PC-3 (cell line): ENCODE results near the gene PRKCE. TPM values are rescaled to one million over a fixed set of nuclear protein-coding genes. Genes with fewer than 3 reads are reported as not detected.

ENCODE experiments used
- ATAC-seq: fragments of 200-7000 bp; cut with Tn5 transposase; 2 replicates; pipeline ENCODE4 v1.9.1; 2020; ENCODE audit warnings: mild to moderate bottlenecking, moderate library complexity
- BruUV-seq: library from RNA; stranded (reverse); fragments of 400-500 nt; replicated peaks from 2 replicates; lab custom pipeline; 2021; lab: Mats Ljungman, UMichigan
- CTCF ChIA-PET: fragments of 300-600 bp; sonication (Branson Sonifier 250); formaldehyde crosslinking; loops from one replicate; lab custom pipeline; 2022; ENCODE audit warnings: antibody characterized with exemption; lab: Charles Lee
- POLR2A ChIA-PET: fragments of 300-600 bp; sonication (Branson Sonifier 250); formaldehyde crosslinking; loops from one replicate; lab custom pipeline; 2022; ENCODE audit warnings: antibody characterized with exemption; ENCODE audit not compliant: unreplicated experiment; lab: Charles Lee
- DNase-seq: peaks from one replicate; pipeline ENCODE4 v3.0.0-alpha.2; 2015
- H2AFZ ChIP-seq: fragments of 300-600 bp; sonication (generic); 2 replicates; pipeline ENCODE4 v1.6.0; 2016; ENCODE audit warnings: antibody characterized with exemption, low read length
- H3F3A ChIP-seq: fragments of 300-600 bp; sonication (generic); one replicate; pipeline ENCODE4 v1.6.0; 2017; ENCODE audit warnings: antibody characterized with exemption, low read length, control low read depth, mild to moderate bottlenecking; ENCODE audit not compliant: unreplicated experiment
- H3K27ac ChIP-seq: fragments of 300-600 bp; sonication (generic); 2 replicates; pipeline ENCODE4 v1.5.1; 2016; ENCODE audit warnings: mild to moderate bottlenecking, low read length
- H3K27me3 ChIP-seq: fragments of 300-600 bp; sonication (generic); 2 replicates; pipeline ENCODE4 v1.6.1; 2016; ENCODE audit warnings: low read length, mixed read lengths
- H3K36me3 ChIP-seq: fragments of 300-600 bp; sonication (generic); 2 replicates; pipeline ENCODE4 v1.6.1; 2016; ENCODE audit warnings: low read depth, mixed run types, low read length, mixed read lengths
- H3K4me1 ChIP-seq: fragments of 300-600 bp; sonication (generic); 2 replicates; pipeline ENCODE4 v1.5.1; 2016; ENCODE audit warnings: low read length; ENCODE audit not compliant: insufficient read depth
- H3K4me2 ChIP-seq: fragments of 300-600 bp; sonication (generic); 2 replicates; pipeline ENCODE4 v1.6.0; 2016; ENCODE audit warnings: low read length
- H3K4me3 ChIP-seq: fragments of 300-600 bp; sonication (generic); 2 replicates; pipeline ENCODE4 v1.5.1; 2016; ENCODE audit warnings: mild to moderate bottlenecking, low read length, mixed read lengths
- H3K79me2 ChIP-seq: fragments of 300-600 bp; sonication (generic); 2 replicates; pipeline ENCODE4 v1.6.1; 2017; ENCODE audit warnings: low read length, mixed read lengths
- H3K9ac ChIP-seq: fragments of 300-600 bp; sonication (generic); 2 replicates; pipeline ENCODE4 v1.6.0; 2016; ENCODE audit warnings: mild to moderate bottlenecking, low read length
- H3K9me2 ChIP-seq: fragments of 300-600 bp; sonication (generic); replicated peaks from 2 replicates; pipeline ENCODE4 v1.6.1; 2016; ENCODE audit warnings: mixed run types, low read length, mixed read lengths
- H3K9me3 ChIP-seq: fragments of 300-600 bp; sonication (generic); 2 replicates; pipeline ENCODE4 v1.6.1; 2016; ENCODE audit warnings: low read length, mixed read lengths
- H4K20me1 ChIP-seq: fragments of 300-600 bp; sonication (generic); 2 replicates; pipeline ENCODE4 v1.6.1; 2016; ENCODE audit warnings: low read length, mixed read lengths
- EZH2 ChIP-seq: fragments of 300-600 bp; sonication (generic); IDR thresholded peaks from one replicate; pipeline ENCODE4 v1.6.1; 2017; ENCODE audit warnings: antibody characterized with exemption, mild to moderate bottlenecking, low read length; ENCODE audit not compliant: unreplicated experiment
- EZH2phosphoT487 ChIP-seq: fragments of 300-600 bp; sonication (generic); IDR thresholded peaks from 2 replicates; pipeline ENCODE4 v1.6.1; 2018; ENCODE audit warnings: mild to moderate bottlenecking, antibody characterized with exemption, low read length, borderline replicate concordance
- intact Hi-C: fragments of 100-400 bp; cut with micrococcal nuclease; formaldehyde crosslinking; loops from 2 replicates; pipeline ENCODE4 v1.9.0; 2023
- total RNA-seq: library from RNA; depleted of rRNA; stranded (reverse); fragments of >200 nt; gene quantifications from 2 replicates; pipeline ENCODE4 v1.2.3, GENCODE V29; 2014
- TF ChIP-seq, protein P1 (sequence below): fragments of 300-600 bp; sonication (generic); conservative IDR thresholded peaks from 2 replicates; pipeline ENCODE4 v1.5.1; 2017; ENCODE audit warnings: antibody characterized with exemption, low read depth, mild to moderate bottlenecking, low read length

Gene PRKCE
- total RNA-seq, 1 experiment from 2014 or later: 7.0 TPM

DNA sequence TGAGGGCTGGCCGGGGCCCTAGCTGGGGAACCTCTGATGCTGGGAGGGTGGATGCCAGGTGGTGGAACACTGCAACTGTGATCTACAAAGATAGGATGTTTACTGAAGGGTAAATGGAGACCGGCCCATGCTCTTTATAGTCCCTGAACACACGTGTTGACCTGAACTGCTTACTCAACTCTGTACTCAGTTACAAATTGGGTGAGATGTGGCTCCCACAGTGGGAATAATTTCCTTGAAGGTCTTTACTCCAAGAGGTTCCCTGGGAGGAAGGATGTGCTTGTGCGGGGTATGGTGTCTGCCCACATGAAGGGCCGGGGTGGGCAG, 254.1 kb downstream of the PRKCE start:
- CTCF ChIA-PET: no interaction called here
- Histone ChIP-seq H3K79me2 (no peaks in the 10 kb centered on the region), H3K27ac (no peak overlapping the region), H3K27me3 (no peaks in the 10 kb centered on the region), H3K9me3 (no peaks in the 10 kb centered on the region), H2AFZ (no peak overlapping the region), H3K9me2 (no peaks in the 10 kb centered on the region), H4K20me1 (no peaks in the 10 kb centered on the region), H3K4me2 (no peak overlapping the region), H3K4me1 (peaks cover 21% of the 10 kb centered on the region), H3K36me3 (no peaks in the 10 kb centered on the region), H3F3A (no peaks in the 10 kb centered on the region), H3K4me3 (no peak overlapping the region), H3K9ac (no peak overlapping the region)
- TF ChIP-seq, protein P1, sequence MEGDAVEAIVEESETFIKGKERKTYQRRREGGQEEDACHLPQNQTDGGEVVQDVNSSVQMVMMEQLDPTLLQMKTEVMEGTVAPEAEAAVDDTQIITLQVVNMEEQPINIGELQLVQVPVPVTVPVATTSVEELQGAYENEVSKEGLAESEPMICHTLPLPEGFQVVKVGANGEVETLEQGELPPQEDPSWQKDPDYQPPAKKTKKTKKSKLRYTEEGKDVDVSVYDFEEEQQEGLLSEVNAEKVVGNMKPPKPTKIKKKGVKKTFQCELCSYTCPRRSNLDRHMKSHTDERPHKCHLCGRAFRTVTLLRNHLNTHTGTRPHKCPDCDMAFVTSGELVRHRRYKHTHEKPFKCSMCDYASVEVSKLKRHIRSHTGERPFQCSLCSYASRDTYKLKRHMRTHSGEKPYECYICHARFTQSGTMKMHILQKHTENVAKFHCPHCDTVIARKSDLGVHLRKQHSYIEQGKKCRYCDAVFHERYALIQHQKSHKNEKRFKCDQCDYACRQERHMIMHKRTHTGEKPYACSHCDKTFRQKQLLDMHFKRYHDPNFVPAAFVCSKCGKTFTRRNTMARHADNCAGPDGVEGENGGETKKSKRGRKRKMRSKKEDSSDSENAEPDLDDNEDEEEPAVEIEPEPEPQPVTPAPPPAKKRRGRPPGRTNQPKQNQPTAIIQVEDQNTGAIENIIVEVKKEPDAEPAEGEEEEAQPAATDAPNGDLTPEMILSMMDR: no peak
- TF ChIP-seq EZH2 (no peak), EZH2phosphoT487 (no peak)
- no peak for ATAC-seq
- POLR2A ChIA-PET: no interaction called here
- no TSS peak for BruUV-seq
- intact Hi-C loops: no loop called here
- no peak for DNase-seq

DNA sequence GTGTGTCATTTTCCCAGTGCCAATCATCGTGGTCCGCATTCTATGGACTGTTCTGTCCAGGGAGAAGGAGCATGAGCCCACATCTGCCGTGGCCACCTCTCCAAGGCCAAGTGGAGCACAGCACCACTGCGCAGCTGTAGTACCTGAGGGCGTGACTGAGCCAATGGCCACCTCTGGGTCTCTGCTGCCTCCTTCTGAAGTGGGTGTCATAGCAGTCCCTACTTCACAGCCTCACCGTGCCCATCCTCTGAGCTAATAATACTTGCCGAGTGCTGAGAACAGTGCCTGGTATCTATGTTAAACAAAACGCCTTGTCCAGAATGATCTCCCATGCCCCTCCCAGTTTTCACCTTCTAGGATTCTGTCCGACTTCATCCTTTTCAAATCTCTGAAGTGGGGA, 256.1 kb downstream of the PRKCE start:
- Histone ChIP-seq H3K9me3 (no peaks in the 10 kb centered on the region), H3K4me1 (peaks cover 21% of the 10 kb centered on the region), H3K36me3 (no peaks in the 10 kb centered on the region), H2AFZ (no peak overlapping the region), H3K27ac (no peak overlapping the region), H4K20me1 (no peaks in the 10 kb centered on the region), H3K9ac (no peak overlapping the region), H3K4me3 (no peak overlapping the region), H3K79me2 (no peaks in the 10 kb centered on the region), H3K4me2 (no peak overlapping the region), H3K9me2 (no peaks in the 10 kb centered on the region), H3F3A (no peaks in the 10 kb centered on the region), H3K27me3 (no peaks in the 10 kb centered on the region)
- TF ChIP-seq EZH2 (no peak), EZH2phosphoT487 (no peak)
- TF ChIP-seq, protein P1: no peak
- no TSS peak for BruUV-seq
- ChIA-PET POLR2A (no interaction called here), CTCF (no interaction called here)
- DNase-seq (no peak), ATAC-seq (no peak)
- intact Hi-C loops: no loop called here

DNA sequence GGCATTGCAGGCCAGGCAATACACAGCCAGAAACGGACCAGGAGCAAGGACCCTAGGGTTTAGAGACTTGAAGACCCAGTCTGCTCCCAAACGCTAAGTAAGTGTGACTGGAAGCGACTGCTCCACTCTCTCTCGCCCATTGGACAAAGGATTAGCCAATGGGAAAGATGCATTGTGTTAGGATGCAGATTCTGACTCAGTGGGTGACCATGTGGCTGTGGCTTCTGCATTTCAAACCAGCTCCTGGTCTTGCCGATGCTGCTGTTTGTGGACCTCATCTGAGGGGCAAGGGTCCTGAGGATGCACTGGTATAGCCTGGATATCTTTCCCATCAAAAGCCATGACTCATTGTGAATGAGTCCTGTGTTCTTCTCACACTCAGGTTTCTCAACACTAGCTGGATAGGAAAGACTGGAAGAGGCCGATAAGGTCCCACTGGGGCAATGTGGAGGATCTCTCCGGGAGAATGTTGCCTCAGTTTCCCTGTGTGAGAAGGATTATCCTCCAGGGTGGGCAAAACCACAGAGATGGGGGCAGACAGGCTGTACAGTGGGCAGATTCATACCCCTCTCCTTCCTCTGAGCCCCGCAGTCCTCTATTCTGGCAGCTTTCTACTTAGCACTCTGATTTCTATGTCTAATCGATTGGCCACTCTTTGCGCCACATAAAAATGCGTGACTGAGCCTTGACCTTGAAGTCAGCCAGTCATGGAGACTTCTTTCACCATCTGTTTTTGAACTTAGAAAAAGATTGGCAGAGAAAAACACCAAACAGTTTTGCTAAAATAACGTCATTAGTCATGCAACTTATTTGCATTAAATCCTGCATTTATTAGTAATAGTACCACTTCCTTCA, 257.1 kb downstream of the PRKCE start:
- POLR2A ChIA-PET: no interaction called here
- H3K27ac ChIP-seq: no peak overlapping the region; the same call in 1 of the 2 replicates
- CTCF ChIA-PET: interaction anchor here (1.1 kb wide), 1 partner anchor 29 kb away, joined by 4 read pairs; no protein-coding TSS in a partner anchor

More for the DNA sequence above, 257.1 kb downstream of the PRKCE start:
- no peak overlapping the region for H3K4me2 ChIP-seq
- H3K27me3 ChIP-seq: no peaks in the 10 kb centered on the region
- no peaks in the 10 kb centered on the region for H3K36me3 ChIP-seq
- H2AFZ ChIP-seq: no peak overlapping the region
- no peaks in the 10 kb centered on the region for H3K9me2 ChIP-seq
- no peaks in the 10 kb centered on the region for H3F3A ChIP-seq
- H3K9ac ChIP-seq: no peak overlapping the region
- no peak overlapping the region for H3K4me3 ChIP-seq
- TF ChIP-seq EZH2 (no peak), EZH2phosphoT487 (no peak)
- TF ChIP-seq, protein P1: no peak
- H3K4me1 ChIP-seq: peaks cover 21% of the 10 kb centered on the region
- no peak for ATAC-seq
- H3K9me3 ChIP-seq: no peaks in the 10 kb centered on the region
- H3K79me2 ChIP-seq: no peaks in the 10 kb centered on the region
- H4K20me1 ChIP-seq: no peaks in the 10 kb centered on the region
- intact Hi-C loops: no loop called here
- peak; percentile 21 for DNase-seq
- BruUV-seq: no TSS peak
